Bronchial epithelial cell (primary cell): ENCODE measurements around the gene KIFAP3. TPM values are rescaled to one million over a fixed set of nuclear protein-coding genes. Genes with fewer than 3 reads are reported as not detected.
A peak's percentile ranks its signal among the peaks of the same experiment; 100 is the strongest.
"Not testable (repeated sequence)": the region's sequence is repeated elsewhere in the genome, so short reads cannot be mapped to it uniquely, and the experiment has no call there.

ENCODE experiments used
- DNase-seq: peaks from one replicate; pipeline ENCODE4 v3.0.0-alpha.2; 2010; ENCODE audit warnings: low read depth
- FAIRE-seq: peaks from 2 replicates; lab custom pipeline; 2011; peaks lifted over from hg19 to GRCh38; lab: Jason Lieb, UNC
- H3K27me3 ChIP-seq: 2 replicates; pipeline ENCODE4 v1.5.1; 2011; ENCODE audit warnings: low read length; ENCODE audit not compliant: control insufficient read depth, insufficient read depth
- H3K36me3 ChIP-seq: 2 replicates; pipeline ENCODE4 v1.5.1; 2011; ENCODE audit warnings: low read length; ENCODE audit not compliant: control insufficient read depth, insufficient read depth
- H3K4me3 ChIP-seq: 2 replicates; pipeline ENCODE4 v1.5.1; 2011; ENCODE audit warnings: mild to moderate bottlenecking, low read depth, low read length, control low read depth
- total RNA-seq: library from RNA; depleted of rRNA; stranded (reverse); fragments of >200 nt; gene quantifications from 2 replicates; pipeline ENCODE4 v1.2.1, GENCODE V29; 2014
- TF ChIP-seq, protein P1 (sequence below): IDR thresholded peaks from 2 replicates; pipeline ENCODE4 v1.5.1; 2011; ENCODE audit warnings: mild to moderate bottlenecking, moderate library complexity, low read length, control low read depth, inconsistent platforms; ENCODE audit not compliant: insufficient read depth, severe bottlenecking

The KIFAP3 gene
- total RNA-seq, 1 donor from 2014 or later = 11.1 TPM

DNA sequence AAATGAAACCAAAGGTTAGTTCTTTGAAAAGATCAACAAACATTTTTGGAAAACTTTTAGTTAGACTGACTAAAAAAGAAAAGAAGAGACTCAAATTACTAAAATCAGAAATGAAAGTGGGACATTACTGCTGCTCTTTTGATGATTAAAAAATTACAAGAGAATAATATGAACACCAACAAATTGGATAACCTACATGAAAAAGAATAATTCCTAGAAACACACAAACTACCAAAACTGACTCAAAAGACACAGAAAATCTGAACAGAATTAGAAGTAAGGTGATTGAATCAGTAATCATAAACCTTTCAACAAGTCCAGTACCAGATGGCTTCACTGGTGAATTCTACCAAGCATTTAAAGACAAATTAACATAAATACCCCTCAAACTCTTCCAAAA is 5.6 kb downstream of the KIFAP3 start:
- TF ChIP-seq, protein P1, sequence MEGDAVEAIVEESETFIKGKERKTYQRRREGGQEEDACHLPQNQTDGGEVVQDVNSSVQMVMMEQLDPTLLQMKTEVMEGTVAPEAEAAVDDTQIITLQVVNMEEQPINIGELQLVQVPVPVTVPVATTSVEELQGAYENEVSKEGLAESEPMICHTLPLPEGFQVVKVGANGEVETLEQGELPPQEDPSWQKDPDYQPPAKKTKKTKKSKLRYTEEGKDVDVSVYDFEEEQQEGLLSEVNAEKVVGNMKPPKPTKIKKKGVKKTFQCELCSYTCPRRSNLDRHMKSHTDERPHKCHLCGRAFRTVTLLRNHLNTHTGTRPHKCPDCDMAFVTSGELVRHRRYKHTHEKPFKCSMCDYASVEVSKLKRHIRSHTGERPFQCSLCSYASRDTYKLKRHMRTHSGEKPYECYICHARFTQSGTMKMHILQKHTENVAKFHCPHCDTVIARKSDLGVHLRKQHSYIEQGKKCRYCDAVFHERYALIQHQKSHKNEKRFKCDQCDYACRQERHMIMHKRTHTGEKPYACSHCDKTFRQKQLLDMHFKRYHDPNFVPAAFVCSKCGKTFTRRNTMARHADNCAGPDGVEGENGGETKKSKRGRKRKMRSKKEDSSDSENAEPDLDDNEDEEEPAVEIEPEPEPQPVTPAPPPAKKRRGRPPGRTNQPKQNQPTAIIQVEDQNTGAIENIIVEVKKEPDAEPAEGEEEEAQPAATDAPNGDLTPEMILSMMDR = no peak
- H3K27me3 ChIP-seq = no peaks in the 10 kb centered on the region
- H3K36me3 ChIP-seq = no peaks in the 10 kb centered on the region
- FAIRE-seq = no peak
- H3K4me3 ChIP-seq = no peak overlapping the region
- no peak for DNase-seq

DNA sequence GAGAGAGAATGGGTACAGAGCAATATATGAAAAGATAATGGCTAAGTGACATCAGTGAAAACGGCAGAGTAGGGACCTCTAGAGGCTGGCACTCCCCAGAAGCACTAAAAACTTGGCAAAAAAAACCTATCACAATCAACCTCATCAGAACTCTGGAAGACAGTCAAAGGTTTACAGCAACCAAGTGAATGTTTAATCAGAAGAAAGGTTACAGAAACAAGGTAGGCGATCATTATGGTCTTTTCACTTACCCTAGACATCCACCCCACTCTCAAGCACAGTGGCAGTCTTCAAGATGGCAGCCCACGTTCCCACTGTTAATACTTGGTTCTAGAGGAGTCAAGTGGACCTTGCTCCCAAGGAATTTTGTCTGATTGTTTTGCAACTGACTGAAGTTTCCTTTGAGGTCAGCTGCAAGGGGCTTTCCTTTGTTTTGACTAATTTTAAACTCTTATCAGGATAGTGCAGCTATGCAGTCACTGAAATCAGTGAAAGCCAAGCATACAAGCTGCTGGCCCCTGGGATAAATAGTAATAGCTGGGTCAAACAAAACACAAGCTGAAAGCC is 7.2 kb downstream of the KIFAP3 start:
- Histone ChIP-seq H3K4me3 (no peak overlapping the region), H3K36me3 (no peaks in the 10 kb centered on the region), H3K27me3 (no peaks in the 10 kb centered on the region)
- TF ChIP-seq, protein P1 = no peak
- DNase-seq (no peak), FAIRE-seq (no peak)

DNA sequence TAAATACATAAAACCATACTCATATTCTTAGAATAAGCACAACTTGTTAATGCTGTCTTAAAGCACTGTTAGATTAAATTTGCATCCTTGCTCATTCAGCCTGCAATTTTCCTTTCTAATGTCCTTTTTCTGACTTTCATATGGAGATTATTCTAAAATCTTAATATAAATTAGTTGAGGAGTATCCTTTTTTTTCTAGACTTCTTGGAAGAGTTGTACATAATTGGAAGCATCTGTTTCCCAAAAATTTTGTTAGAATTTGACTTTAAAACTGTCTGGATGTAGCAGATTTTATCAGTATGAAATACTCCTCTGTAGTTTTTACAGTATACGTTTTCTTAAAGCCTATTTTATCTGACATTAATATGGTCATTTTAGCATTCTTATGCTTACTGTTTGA is 9.7 kb downstream of the KIFAP3 start:
- TF ChIP-seq, protein P1 = no peak
- DNase-seq (no peak), FAIRE-seq (no peak)
- H3K27me3 ChIP-seq = no peaks in the 10 kb centered on the region
- no peak overlapping the region for H3K4me3 ChIP-seq
- no peaks in the 10 kb centered on the region for H3K36me3 ChIP-seq

DNA sequence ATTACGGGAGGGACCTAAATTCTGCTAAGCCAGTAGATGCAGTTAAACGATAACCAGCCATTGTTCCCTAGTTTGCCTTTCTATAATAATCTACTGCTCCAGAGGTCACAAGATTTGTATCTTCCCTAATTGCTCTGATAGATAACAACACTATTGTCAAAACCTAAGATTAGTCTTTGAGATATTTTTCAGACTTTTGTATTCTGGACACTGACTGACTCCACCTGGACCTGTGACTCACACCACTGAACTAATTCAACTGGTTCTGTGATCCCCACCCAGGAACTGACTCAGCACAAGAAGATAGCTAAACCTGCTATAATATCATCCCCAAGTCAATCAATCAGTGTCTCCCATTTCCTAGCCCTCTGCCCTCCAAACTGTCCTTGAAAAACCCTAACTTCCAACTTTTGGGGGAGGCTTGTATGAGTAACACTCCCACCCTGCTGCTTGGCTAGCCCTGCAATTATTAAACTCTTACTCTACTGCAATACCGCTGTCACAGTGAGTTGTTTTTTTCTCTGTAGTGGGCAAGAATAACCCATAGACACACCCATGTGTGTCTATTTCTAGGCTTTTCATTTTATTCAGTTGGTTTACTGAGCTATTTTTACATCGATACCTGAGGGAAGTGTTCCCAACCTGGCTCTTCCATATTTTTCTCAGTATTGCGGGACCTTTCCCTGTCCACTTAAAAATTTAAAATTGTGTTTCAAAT is 11.2 kb downstream of the KIFAP3 start:
- DNase-seq (peak; percentile 88), FAIRE-seq (peak; percentile 66)
- Histone ChIP-seq H3K4me3 (no peak overlapping the region), H3K36me3 (no peaks in the 10 kb centered on the region), H3K27me3 (no peaks in the 10 kb centered on the region)
- TF ChIP-seq, protein P1 = no peak

DNA sequence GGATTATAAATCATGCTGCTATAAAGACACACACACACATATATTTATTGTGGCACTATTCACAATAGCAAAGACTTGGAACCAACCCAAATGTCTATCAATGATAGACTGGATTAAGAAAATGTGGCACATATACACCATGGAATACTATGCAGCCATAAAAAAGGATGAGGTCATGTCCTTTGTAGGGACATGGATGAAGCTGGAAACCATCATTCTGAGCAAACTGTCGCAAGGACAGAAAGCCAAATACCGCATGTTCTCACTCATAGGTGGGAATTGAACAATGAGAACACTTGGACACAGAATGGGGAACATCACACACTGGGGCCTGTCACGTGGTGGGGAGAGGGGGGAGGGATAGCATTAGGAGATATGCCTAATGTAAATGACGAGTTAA is 12.8 kb downstream of the KIFAP3 start:
- H3K36me3 ChIP-seq, FAIRE-seq, DNase-seq, H3K27me3 ChIP-seq, H3K4me3 ChIP-seq: not testable (repeated sequence)

DNA sequence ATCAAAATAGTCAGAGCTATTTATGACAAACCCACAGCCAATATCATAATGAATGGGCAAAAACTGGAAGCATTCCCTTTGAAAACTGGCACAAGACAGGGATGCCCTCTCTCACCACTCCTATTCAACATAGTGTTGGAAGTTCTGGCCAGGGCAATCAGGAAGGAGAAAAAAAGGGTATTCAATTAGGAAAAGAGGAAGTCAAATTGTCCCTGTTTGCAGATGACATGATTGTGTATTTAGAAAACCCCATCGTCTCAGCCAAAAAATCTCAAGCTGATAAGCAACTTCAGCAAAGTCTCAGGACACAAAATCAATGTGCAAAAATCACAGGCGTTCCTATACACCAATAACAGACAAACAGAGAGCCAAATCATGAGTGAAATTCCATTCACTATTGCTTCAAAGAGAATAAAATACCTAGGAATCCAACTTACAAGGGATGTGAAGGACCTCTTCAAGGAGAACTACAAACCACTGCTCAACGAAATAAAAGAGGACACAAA is 14.4 kb downstream of the KIFAP3 start:
- not testable (repeated sequence) for H3K36me3 ChIP-seq, H3K4me3 ChIP-seq, H3K27me3 ChIP-seq, DNase-seq, FAIRE-seq
